Fibroblast of the aortic adventitia (primary cell): ENCODE results near the gene DNAJC11. TPM values are rescaled to one million over a fixed set of nuclear protein-coding genes. Genes with fewer than 3 reads are reported as not detected.

ENCODE experiments used
- DNase-seq: peaks from one replicate; pipeline ENCODE4 v3.0.0-alpha.2; 2010; ENCODE audit warnings: low read depth
- H3K4me3 ChIP-seq: 2 replicates; pipeline ENCODE4 v1.5.1; 2011; ENCODE audit warnings: low read depth, mild to moderate bottlenecking, control low read depth, low read length, moderate library complexity
- CTCF ChIP-seq: IDR thresholded peaks from 2 replicates; pipeline ENCODE4 v1.5.1; 2011; ENCODE audit warnings: mild to moderate bottlenecking, low read length, control low read depth, inconsistent platforms; ENCODE audit not compliant: insufficient read depth
- total RNA-seq: library from RNA; depleted of rRNA; stranded (reverse); fragments of >200 nt; gene quantifications from 2 replicates; pipeline ENCODE4 v1.2.3, GENCODE V29; 2012; ENCODE audit warnings: low replicate concordance

DNAJC11 gene
- total RNA-seq, 1 donor = 29.5 TPM

GRCh38 chr1:6592865-6593593, 108.6 kb downstream of the DNAJC11 start:
- H3K4me3 ChIP-seq = no peak overlapping the region
- DNase-seq = no peak
- no peak for TF ChIP-seq CTCF

- no peak overlapping the region for H3K4me3 ChIP-seq
- no peak for DNase-seq
- TF ChIP-seq CTCF = no peak
These were observed 109.2 kb downstream of the DNAJC11 start for GRCh38 chr1:6592441-6592840.

GRCh38 chr1:6591644-6592043, 110.0 kb downstream of the DNAJC11 start:
- H3K4me3 ChIP-seq = no peak overlapping the region
- TF ChIP-seq CTCF = no peak
- DNase-seq = no peak

- no peak for DNase-seq
These were observed 110.4 kb downstream of the DNAJC11 start for GRCh38 chr1:6591222-6591621.

GRCh38 chr1:6590046-6590445, 111.6 kb downstream of the DNAJC11 start:
- no peak for DNase-seq
- no peak for TF ChIP-seq CTCF
- no peak overlapping the region for H3K4me3 ChIP-seq

More at GRCh38 chr1:6591222-6591621, 110.4 kb downstream of the DNAJC11 start:
- H3K4me3 ChIP-seq = no peak overlapping the region
- TF ChIP-seq CTCF = no peak

- no peak overlapping the region for H3K4me3 ChIP-seq
- no peak for DNase-seq
- TF ChIP-seq CTCF = no peak
These were observed 112.6 kb downstream of the DNAJC11 start for GRCh38 chr1:6588893-6589520.
